Mesenchymal stem cell (in vitro differentiated cells and primary cell): ENCODE data around the gene SLC1A5.
"Not testable (repeated sequence)": the region's sequence is repeated elsewhere in the genome, so short reads cannot be mapped to it uniquely, and the experiment has no call there.

Experiments used
- DNase-seq: peaks from one replicate; pipeline ENCODE4 v3.0.0-alpha.2; 2013
- H2AFZ ChIP-seq: one replicate; pipeline ENCODE4 v1.6.1; 2013; ENCODE audit warnings: low read depth, mild to moderate bottlenecking, control low read depth, inconsistent platforms, low read length, moderate library complexity
- H2AK5ac ChIP-seq: 2 replicates; pipeline ENCODE4 v1.6.1; 2013; ENCODE audit warnings: low read length, moderate library complexity, mild to moderate bottlenecking, inconsistent platforms; ENCODE audit not compliant: severe bottlenecking
- H2BK120ac ChIP-seq: one replicate; pipeline ENCODE4 v1.6.1; 2013; ENCODE audit warnings: low read depth, mild to moderate bottlenecking, inconsistent platforms, low read length, moderate library complexity
- H2BK12ac ChIP-seq, 2 experiments: one replicate each; pipeline ENCODE4 v1.6.1; 2013; ENCODE audit warnings: inconsistent platforms in 2 of 2, low read length in 2 of 2, mild to moderate bottlenecking in 2 of 2, moderate library complexity in 2 of 2, control low read depth in 1 of 2
- H2BK15ac ChIP-seq: one replicate; pipeline ENCODE4 v1.6.1; 2013; ENCODE audit warnings: mild to moderate bottlenecking, low read depth, inconsistent platforms; ENCODE audit not compliant: poor library complexity, severe bottlenecking
- H2BK5ac ChIP-seq: 2 replicates; pipeline ENCODE4 v1.6.1; 2013; ENCODE audit warnings: low read depth, mild to moderate bottlenecking, low read length, control low read depth, inconsistent platforms; ENCODE audit not compliant: poor library complexity, severe bottlenecking
- H3K14ac ChIP-seq, 2 experiments: one replicate each; pipeline ENCODE4 v1.6.1; 2013; ENCODE audit warnings: inconsistent platforms in 2 of 2, low read length in 2 of 2, control low read depth in 1 of 2, mild to moderate bottlenecking in 1 of 2, moderate library complexity in 1 of 2
- H3K18ac ChIP-seq, 2 experiments: one replicate each; pipeline ENCODE4 v1.6.1; 2013; ENCODE audit warnings: inconsistent platforms in 2 of 2, low read length in 2 of 2, control low read depth in 1 of 2, low read depth in 1 of 2, mild to moderate bottlenecking in 1 of 2
- H3K23ac ChIP-seq, 2 experiments: one replicate each; pipeline ENCODE4 v1.6.1; 2013; ENCODE audit warnings: inconsistent platforms in 2 of 2, low read length in 2 of 2, mild to moderate bottlenecking in 2 of 2, moderate library complexity in 2 of 2, control low read depth in 1 of 2
- H3K27ac ChIP-seq: 2 replicates; pipeline ENCODE4 v1.5.1; 2013; ENCODE audit warnings: mild to moderate bottlenecking, moderate library complexity, low read length, control low read depth, inconsistent platforms; ENCODE audit not compliant: poor library complexity, severe bottlenecking
- H3K27me3 ChIP-seq, 2 experiments: 2 replicates each; pipeline versions ENCODE4 v1.6.1 to v1.7.0; 2013; ENCODE audit warnings: low read length in 2 of 2, mild to moderate bottlenecking in 2 of 2, moderate library complexity in 2 of 2, control low read depth in 1 of 2, inconsistent platforms in 1 of 2; ENCODE audit not compliant: control insufficient read depth in 1 of 2, insufficient read depth in 1 of 2
- H3K36me3 ChIP-seq, 2 experiments: 2 replicates each; pipeline versions ENCODE4 v1.6.1 to v1.7.0; 2013; ENCODE audit warnings: low read length in 2 of 2, control low read depth in 1 of 2, inconsistent platforms in 1 of 2, low read depth in 1 of 2, mild to moderate bottlenecking in 1 of 2; ENCODE audit not compliant: insufficient read depth in 2 of 2, control insufficient read depth in 1 of 2
- H3K4ac ChIP-seq, 2 experiments: one replicate each; pipeline ENCODE4 v1.6.1; 2013; ENCODE audit warnings: inconsistent platforms in 2 of 2, low read length in 2 of 2, mild to moderate bottlenecking in 2 of 2, moderate library complexity in 2 of 2, control low read depth in 1 of 2, low read depth in 1 of 2
- H3K4me1 ChIP-seq: 2 replicates; pipeline ENCODE4 v1.6.1; 2013; ENCODE audit warnings: low read depth, low read length, control low read depth; ENCODE audit not compliant: control insufficient read depth, insufficient read depth
- H3K4me2 ChIP-seq: 2 replicates; pipeline ENCODE4 v1.6.1; 2013; ENCODE audit warnings: low read length, mild to moderate bottlenecking, inconsistent platforms; ENCODE audit not compliant: poor library complexity, severe bottlenecking
- H3K4me3 ChIP-seq, 2 experiments: 2 replicates each; pipeline versions ENCODE4 v1.5.1 to v1.7.0; 2013; ENCODE audit warnings: low read length in 2 of 2, mild to moderate bottlenecking in 2 of 2, control low read depth in 1 of 2, low read depth in 1 of 2; ENCODE audit not compliant: insufficient read depth in 1 of 2
- H3K79me1 ChIP-seq: replicated peaks from 2 replicates; pipeline ENCODE4 v1.6.1; 2013; ENCODE audit warnings: mild to moderate bottlenecking, control low read depth, low read length, inconsistent platforms; ENCODE audit not compliant: poor library complexity, severe bottlenecking
- H3K9ac ChIP-seq: 2 replicates; pipeline ENCODE4 v1.7.0; 2013; ENCODE audit warnings: mild to moderate bottlenecking, low read length, moderate library complexity
- H3K9me3 ChIP-seq: 2 replicates; pipeline ENCODE4 v1.7.0; 2013; ENCODE audit warnings: mild to moderate bottlenecking, low read length; ENCODE audit not compliant: control insufficient read depth
- H4K8ac ChIP-seq: one replicate; pipeline ENCODE4 v1.6.1; 2013; ENCODE audit warnings: inconsistent platforms, mild to moderate bottlenecking, low read length, moderate library complexity
- H4K91ac ChIP-seq: one replicate; pipeline ENCODE4 v1.6.1; 2013; ENCODE audit warnings: mild to moderate bottlenecking, low read length, inconsistent platforms
- WGBS: methylation state at CpG from one replicate; pipeline ENCODE4 v1.1.7; 2013; ENCODE audit warnings: mixed read lengths; 5-methylcytosine and 5-hydroxymethylcytosine counted together

SLC1A5 gene

GRCh38 chr19:46762245-46762890 lies 26.0 kb downstream of the SLC1A5 start:
- 93% methylated on average over 3 of the region's 6 CpGs for WGBS
- Histone ChIP-seq H3K4me1 (no peaks in the 10 kb centered on the region), H3K27me3 (no peaks in the 10 kb centered on the region), H3K14ac (no peak overlapping the region), H4K91ac (no peak overlapping the region), H3K27ac (no peak overlapping the region), H2AFZ (no peak overlapping the region), H3K18ac (no peak overlapping the region), H2AK5ac (no peak overlapping the region), H4K8ac (no peak overlapping the region), H2BK5ac (no peak overlapping the region), H2BK12ac (no peak overlapping the region), H3K36me3 (peaks cover 4% of the 10 kb centered on the region in 2 experiments), H2BK15ac (no peak overlapping the region), H3K4ac (no peak overlapping the region), H3K79me1 (peaks cover 3% of the 10 kb centered on the region), H3K9me3 (no peaks in the 10 kb centered on the region), H3K9ac (no peak overlapping the region), H3K4me3 (no peak overlapping the region), H2BK120ac (no peak overlapping the region), H3K23ac (no peak overlapping the region), H3K4me2 (no peak overlapping the region)
- DNase-seq: no peak

- Histone ChIP-seq H2BK120ac (no peak overlapping the region), H3K18ac (no peak overlapping the region), H2AK5ac (no peak overlapping the region), H3K79me1 (peaks cover 9% of the 10 kb centered on the region), H3K4me1 (no peaks in the 10 kb centered on the region), H2BK12ac (no peak overlapping the region), H3K14ac (no peak overlapping the region), H2AFZ (no peak overlapping the region), H2BK5ac (no peak overlapping the region), H3K23ac (peak overlapping the region in 1 of 2 experiments; percentile 75), H3K36me3 (peaks cover 12 to 13% of the 10 kb centered on the region in 2 experiments), H4K91ac (no peak overlapping the region), H3K27me3 (no peaks in the 10 kb centered on the region), H4K8ac (no peak overlapping the region), H3K9me3 (no peaks in the 10 kb centered on the region), H3K27ac (no peak overlapping the region), H2BK15ac (no peak overlapping the region), H3K4me3 (no peak overlapping the region), H3K4ac (no peak overlapping the region), H3K9ac (peak overlapping the region; percentile 12), H3K4me2 (no peak overlapping the region)
- DNase-seq: no peak
- WGBS: 91% methylated on average over 4 of the region's 5 CpGs
Observed at GRCh38 chr19:46761418-46761831, 27.0 kb downstream of the SLC1A5 start.

GRCh38 chr19:46760897-46761296 lies 27.5 kb downstream of the SLC1A5 start:
- Histone ChIP-seq H3K36me3 (peaks cover 15 to 18% of the 10 kb centered on the region in 2 experiments), H3K79me1 (peaks cover 13% of the 10 kb centered on the region), H3K9ac (peak overlapping the region; percentile 74)
- not testable (repeated sequence) for H3K18ac ChIP-seq, H2BK12ac ChIP-seq, H3K14ac ChIP-seq, H2BK120ac ChIP-seq, H4K8ac ChIP-seq, H3K4ac ChIP-seq, H3K4me2 ChIP-seq, H3K4me3 ChIP-seq, H3K23ac ChIP-seq, H2BK15ac ChIP-seq, H3K9me3 ChIP-seq, H2BK5ac ChIP-seq, H3K27ac ChIP-seq, H4K91ac ChIP-seq, H3K4me1 ChIP-seq, DNase-seq, H2AFZ ChIP-seq, H2AK5ac ChIP-seq, H3K27me3 ChIP-seq
- WGBS: 82% methylated on average over 4 of the region's 4 CpGs

GRCh38 chr19:46760363-46760762 lies 28.0 kb downstream of the SLC1A5 start:
- no peak overlapping the region for H3K14ac ChIP-seq
- no peak overlapping the region for H3K4me2 ChIP-seq
- H3K9me3 ChIP-seq: no peaks in the 10 kb centered on the region
- H2AK5ac ChIP-seq: no peak overlapping the region
- no peak overlapping the region for H2BK120ac ChIP-seq
- no peak for DNase-seq
- no peak overlapping the region for H2AFZ ChIP-seq
- no peak overlapping the region for H2BK15ac ChIP-seq
- 89% methylated on average over 5 of the region's 5 CpGs for WGBS
- no peak overlapping the region for H4K8ac ChIP-seq
- H4K91ac ChIP-seq: no peak overlapping the region
- H2BK5ac ChIP-seq: no peak overlapping the region
- no peaks in the 10 kb centered on the region for H3K27me3 ChIP-seq
- no peak overlapping the region for H3K27ac ChIP-seq
- H3K9ac ChIP-seq: peak overlapping the region; percentile 74
- H3K36me3 ChIP-seq: peaks cover 15 to 24% of the 10 kb centered on the region in 2 experiments
- peaks cover 17% of the 10 kb centered on the region for H3K79me1 ChIP-seq
- no peak overlapping the region for H3K23ac ChIP-seq
- H3K4me1 ChIP-seq: peaks cover 3% of the 10 kb centered on the region
- H3K18ac ChIP-seq: no peak overlapping the region
- no peak overlapping the region for H3K4me3 ChIP-seq
- H2BK12ac ChIP-seq: no peak overlapping the region
- no peak overlapping the region for H3K4ac ChIP-seq
